Vagina (tissue), 2 donors: Measurements from ENCODE around the gene DGKE.

ENCODE experiments used
- CTCF ChIP-seq, 3 experiments: fragments of 450-650 bp in 2 of 3; fragments of 200-600 bp in 1 of 3; sonication (generic) in 1 of 3; IDR thresholded peaks; one replicate each; pipeline ENCODE4 v1.5.1; 2017 to 2019; ENCODE audit warnings: antibody characterized with exemption in 3 of 3, mild to moderate bottlenecking in 2 of 3, moderate library complexity in 2 of 3
- POLR2A ChIP-seq, 2 donors: fragments of 450-650 bp; IDR thresholded peaks; one replicate each; pipeline ENCODE4 v1.6.1; 2017; ENCODE audit warnings: antibody characterized with exemption in 2 of 2, mild to moderate bottlenecking in 2 of 2, moderate library complexity in 2 of 2
- POLR2AphosphoS5 ChIP-seq, 2 donors: sonication (generic); formaldehyde crosslinking; IDR thresholded peaks; one replicate each; pipeline ENCODE4 v1.9.0; 2017; ENCODE audit warnings: antibody characterized with exemption in 2 of 2, mild to moderate bottlenecking in 2 of 2, low read depth in 1 of 2; ENCODE audit not compliant: insufficient read depth in 1 of 2

DNA sequence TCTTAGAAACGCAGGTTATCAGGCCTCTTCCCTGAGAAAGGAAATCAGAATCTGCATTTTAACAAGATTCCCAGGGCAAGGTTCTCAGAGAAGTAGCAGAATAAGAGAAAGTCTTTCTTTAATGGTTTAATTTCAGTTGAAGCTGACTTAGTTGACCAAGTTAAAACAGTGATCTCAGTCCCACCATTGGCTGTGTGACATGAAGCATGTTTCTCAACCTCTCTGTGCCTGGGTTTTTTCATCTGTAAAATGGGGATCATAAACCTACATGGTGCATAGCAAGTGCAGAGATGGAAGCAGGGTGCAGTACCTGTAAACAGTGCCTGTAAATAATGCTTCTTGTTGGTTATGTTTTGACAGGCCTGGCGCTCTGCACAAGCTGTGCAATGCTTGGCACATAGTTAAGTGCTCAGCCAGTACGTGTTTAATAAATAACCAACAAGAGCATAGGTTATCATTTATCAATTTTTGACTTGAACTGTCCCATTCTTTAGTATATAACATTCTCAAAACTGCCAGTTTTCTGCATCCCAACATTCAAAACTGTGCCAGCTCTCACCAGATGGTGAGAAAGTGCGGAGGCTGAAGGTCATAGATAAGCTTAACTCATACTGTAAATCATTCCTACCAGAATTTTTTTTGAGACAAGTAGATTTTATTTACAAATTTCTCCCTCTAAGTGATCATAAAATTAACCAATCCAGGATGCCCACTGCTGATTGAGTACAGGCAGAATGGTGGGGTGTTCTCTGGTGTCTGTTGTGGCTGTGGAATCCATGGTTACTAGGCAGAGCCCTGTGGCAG is 7.1 kb upstream of the DGKE start:
- TF ChIP-seq CTCF (IDR thresholded peaks at IDR 0.05) = no peak
- no peak for TF ChIP-seq POLR2A (IDR thresholded peaks at IDR 0.05)
- no peak for TF ChIP-seq POLR2AphosphoS5 (IDR thresholded peaks at IDR 0.05; ENCODE audit: insufficient read depth in 1 of 2, low read depth in 1 of 2)
